ENCODE measurements around the gene WFIKKN1.

The WFIKKN1 gene

GRCh38 chr16:589658-590187, 41.1 kb upstream of the WFIKKN1 start, which contains the start of gene RAB40C:
Gene RAB40C, plus strand, starts transcription at chr16:590066. Its CDS starts 226 bp downstream, at chr16:590292.
- Histone ChIP-seq H3K4me1 (ENCODE audit: control insufficient read depth, low read depth, low read length) (no peaks in the 10 kb centered on the region), H3K27me3 (ENCODE audit: control insufficient read depth, insufficient read depth, low read length) (peaks cover 44% of the 10 kb centered on the region), H3K27ac (ENCODE audit: low read length) (peak within 1 kb of the TSS; percentile 94), H3K4me3 (ENCODE audit: low read length) (peak within 1 kb of the TSS; percentile 86), H3K9me3 (ENCODE audit: control insufficient read depth, low read depth, low read length) (no peaks in the 10 kb centered on the region), H3K9ac (ENCODE audit: low read length) (peak within 1 kb of the TSS; percentile 89), H3K36me3 (ENCODE audit: control insufficient read depth, low read depth, low read length) (peaks cover 5% of the 10 kb centered on the region)

DNA sequence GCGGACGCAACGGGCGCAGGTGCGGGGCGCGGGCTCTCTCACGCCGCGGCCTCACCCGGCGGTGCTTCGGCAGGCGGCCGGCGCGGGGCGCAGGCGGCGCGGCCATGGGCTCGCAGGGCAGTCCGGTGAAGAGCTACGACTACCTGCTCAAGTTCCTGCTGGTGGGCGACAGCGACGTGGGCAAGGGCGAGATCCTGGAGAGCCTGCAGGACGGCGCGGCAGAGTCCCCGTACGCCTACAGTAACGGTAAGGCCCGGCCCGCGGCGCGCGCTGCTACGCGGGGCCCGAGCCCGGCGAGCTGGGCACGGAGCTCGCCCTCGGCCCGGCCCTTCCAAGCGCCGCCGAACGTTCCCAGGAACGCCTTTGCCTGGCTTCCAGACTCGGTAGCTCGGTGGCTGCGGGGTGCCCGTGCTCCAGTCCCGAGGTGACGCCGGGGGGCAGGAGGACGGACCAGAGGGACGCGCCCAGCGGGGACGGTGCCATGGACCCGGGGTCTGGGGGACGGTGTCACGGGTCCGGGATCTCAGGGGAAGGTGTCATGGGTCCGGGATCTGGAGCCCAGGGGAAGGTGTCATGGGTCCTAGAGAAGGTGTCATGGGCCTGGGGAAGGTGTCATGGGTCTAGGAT, 40.5 kb upstream of the WFIKKN1 start:
- no peaks in the 10 kb centered on the region for H3K9me3 ChIP-seq (ENCODE audit: control insufficient read depth, low read depth, low read length)
- peaks cover 5% of the 10 kb centered on the region for H3K36me3 ChIP-seq (ENCODE audit: control insufficient read depth, low read depth, low read length)
- H3K4me1 ChIP-seq (ENCODE audit: control insufficient read depth, low read depth, low read length): no peaks in the 10 kb centered on the region
- no peak overlapping the region for H3K9ac ChIP-seq (ENCODE audit: low read length)
- H3K4me3 ChIP-seq (ENCODE audit: low read length): peak overlapping the region; percentile 65
- peaks cover 42% of the 10 kb centered on the region for H3K27me3 ChIP-seq (ENCODE audit: control insufficient read depth, insufficient read depth, low read length)
- no peak overlapping the region for H3K27ac ChIP-seq (ENCODE audit: low read length)

DNA sequence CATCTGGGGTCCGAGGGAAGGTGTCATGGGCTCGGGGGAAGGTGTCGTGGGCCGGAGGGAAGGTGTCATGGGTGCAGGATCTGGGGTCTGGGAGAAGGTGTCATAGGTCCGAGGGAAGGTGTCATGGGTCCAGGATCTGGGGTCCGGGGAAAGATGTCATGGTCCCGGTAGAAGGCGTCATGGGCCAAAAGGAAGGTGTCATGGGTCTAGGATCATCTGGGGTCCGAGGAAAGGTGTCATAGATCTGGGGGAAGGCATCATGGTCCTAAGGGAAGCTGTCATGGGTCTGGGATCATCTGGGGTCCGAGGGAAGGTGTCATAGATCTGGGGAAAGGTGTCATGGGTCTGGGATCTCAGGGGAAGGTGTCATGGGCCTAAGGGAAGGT, 40.0 kb upstream of the WFIKKN1 start:
- no peak overlapping the region for H3K27ac ChIP-seq (ENCODE audit: low read length)
- no peak overlapping the region for H3K9ac ChIP-seq (ENCODE audit: low read length)
- H3K4me1 ChIP-seq (ENCODE audit: control insufficient read depth, low read depth, low read length): no peaks in the 10 kb centered on the region
- peaks cover 5% of the 10 kb centered on the region for H3K36me3 ChIP-seq (ENCODE audit: control insufficient read depth, low read depth, low read length)
- peaks cover 37% of the 10 kb centered on the region for H3K27me3 ChIP-seq (ENCODE audit: control insufficient read depth, insufficient read depth, low read length)
- no peaks in the 10 kb centered on the region for H3K9me3 ChIP-seq (ENCODE audit: control insufficient read depth, low read depth, low read length)
- H3K4me3 ChIP-seq (ENCODE audit: low read length): peak overlapping the region; percentile 65

GRCh38 chr16:591231-591630, 39.6 kb upstream of the WFIKKN1 start:
- H3K27me3 ChIP-seq (ENCODE audit: control insufficient read depth, insufficient read depth, low read length): peaks cover 33% of the 10 kb centered on the region
- H3K9me3 ChIP-seq (ENCODE audit: control insufficient read depth, low read depth, low read length): no peaks in the 10 kb centered on the region
- H3K4me3 ChIP-seq (ENCODE audit: low read length): no peak overlapping the region
- no peak overlapping the region for H3K9ac ChIP-seq (ENCODE audit: low read length)
- H3K27ac ChIP-seq (ENCODE audit: low read length): no peak overlapping the region
- H3K4me1 ChIP-seq (ENCODE audit: control insufficient read depth, low read depth, low read length): no peaks in the 10 kb centered on the region
- peaks cover 5% of the 10 kb centered on the region for H3K36me3 ChIP-seq (ENCODE audit: control insufficient read depth, low read depth, low read length)

GRCh38 chr16:591892-592517, 38.8 kb upstream of the WFIKKN1 start:
- Histone ChIP-seq H3K4me3 (ENCODE audit: low read length) (no peak overlapping the region), H3K27me3 (ENCODE audit: control insufficient read depth, insufficient read depth, low read length) (peaks cover 25% of the 10 kb centered on the region), H3K4me1 (ENCODE audit: control insufficient read depth, low read depth, low read length) (no peaks in the 10 kb centered on the region), H3K36me3 (ENCODE audit: control insufficient read depth, low read depth, low read length) (peaks cover 5% of the 10 kb centered on the region), H3K9ac (ENCODE audit: low read length) (no peak overlapping the region), H3K27ac (ENCODE audit: low read length) (no peak overlapping the region), H3K9me3 (ENCODE audit: control insufficient read depth, low read depth, low read length) (no peaks in the 10 kb centered on the region)

GRCh38 chr16:592518-593306, 38.1 kb upstream of the WFIKKN1 start:
- Histone ChIP-seq H3K36me3 (ENCODE audit: control insufficient read depth, low read depth, low read length) (peaks cover 5% of the 10 kb centered on the region), H3K9me3 (ENCODE audit: control insufficient read depth, low read depth, low read length) (no peaks in the 10 kb centered on the region), H3K27ac (ENCODE audit: low read length) (no peak overlapping the region), H3K4me1 (ENCODE audit: control insufficient read depth, low read depth, low read length) (no peaks in the 10 kb centered on the region), H3K9ac (ENCODE audit: low read length) (no peak overlapping the region), H3K4me3 (ENCODE audit: low read length) (no peak overlapping the region), H3K27me3 (ENCODE audit: control insufficient read depth, insufficient read depth, low read length) (peaks cover 18% of the 10 kb centered on the region)

DNA sequence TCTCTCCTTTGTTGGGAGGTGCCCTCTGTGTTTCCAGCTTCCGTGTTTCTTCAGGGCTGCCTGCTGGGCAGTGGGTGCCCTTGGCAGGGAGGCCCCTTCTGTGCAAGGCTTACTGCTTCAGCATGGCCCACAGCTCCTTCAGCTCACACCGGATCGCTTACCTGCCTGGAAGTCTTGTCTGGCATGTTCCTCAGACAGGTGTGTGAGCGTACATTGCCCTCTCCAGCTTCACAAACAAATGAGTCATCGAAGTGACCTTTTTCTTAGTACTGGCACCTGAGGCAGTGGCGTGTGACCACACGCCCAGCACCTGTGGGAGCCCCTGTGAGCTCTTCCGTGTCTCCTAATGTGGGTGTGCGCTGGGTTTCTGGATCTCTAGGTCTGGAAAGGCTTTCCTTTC, 37.4 kb upstream of the WFIKKN1 start:
- peaks cover 17% of the 10 kb centered on the region for H3K27me3 ChIP-seq (ENCODE audit: control insufficient read depth, insufficient read depth, low read length)
- H3K27ac ChIP-seq (ENCODE audit: low read length): no peak overlapping the region
- H3K36me3 ChIP-seq (ENCODE audit: control insufficient read depth, low read depth, low read length): peaks cover 5% of the 10 kb centered on the region
- H3K4me3 ChIP-seq (ENCODE audit: low read length): no peak overlapping the region
- no peaks in the 10 kb centered on the region for H3K9me3 ChIP-seq (ENCODE audit: control insufficient read depth, low read depth, low read length)
- H3K4me1 ChIP-seq (ENCODE audit: control insufficient read depth, low read depth, low read length): no peaks in the 10 kb centered on the region
- no peak overlapping the region for H3K9ac ChIP-seq (ENCODE audit: low read length)

DNA sequence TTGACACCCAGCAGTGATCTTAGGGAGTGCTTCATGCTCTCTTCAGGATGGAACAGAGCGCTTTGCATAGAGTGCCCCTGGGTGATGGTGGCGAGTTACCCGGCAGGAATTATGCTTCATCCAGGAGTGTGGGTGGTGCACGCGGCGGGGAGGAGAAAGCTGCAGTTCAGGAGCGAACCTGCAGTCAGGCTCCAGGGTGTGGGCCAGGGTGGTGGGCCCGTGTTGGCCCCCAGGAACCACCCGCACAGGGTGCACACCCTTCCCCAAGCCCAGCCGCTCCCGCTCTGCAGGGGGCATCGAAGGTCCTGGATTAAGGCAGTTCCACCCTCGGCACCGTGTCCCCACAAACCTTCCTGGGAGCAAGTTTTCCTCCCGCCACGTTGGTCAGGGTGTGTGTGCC, 37.0 kb upstream of the WFIKKN1 start:
- Histone ChIP-seq H3K27me3 (ENCODE audit: control insufficient read depth, insufficient read depth, low read length) (peaks cover 17% of the 10 kb centered on the region), H3K4me1 (ENCODE audit: control insufficient read depth, low read depth, low read length) (no peaks in the 10 kb centered on the region), H3K9me3 (ENCODE audit: control insufficient read depth, low read depth, low read length) (no peaks in the 10 kb centered on the region), H3K36me3 (ENCODE audit: control insufficient read depth, low read depth, low read length) (peaks cover 5% of the 10 kb centered on the region), H3K9ac (ENCODE audit: low read length) (no peak overlapping the region), H3K27ac (ENCODE audit: low read length) (no peak overlapping the region), H3K4me3 (ENCODE audit: low read length) (no peak overlapping the region)

- H3K9ac ChIP-seq (ENCODE audit: low read length): no peak overlapping the region
- H3K4me3 ChIP-seq (ENCODE audit: low read length): no peak overlapping the region
- no peak overlapping the region for H3K27ac ChIP-seq (ENCODE audit: low read length)
- H3K9me3 ChIP-seq (ENCODE audit: control insufficient read depth, low read depth, low read length): no peaks in the 10 kb centered on the region
- H3K4me1 ChIP-seq (ENCODE audit: control insufficient read depth, low read depth, low read length): no peaks in the 10 kb centered on the region
- peaks cover 5% of the 10 kb centered on the region for H3K36me3 ChIP-seq (ENCODE audit: control insufficient read depth, low read depth, low read length)
- peaks cover 17% of the 10 kb centered on the region for H3K27me3 ChIP-seq (ENCODE audit: control insufficient read depth, insufficient read depth, low read length)
Measured at GRCh38 chr16:595094-595528, 35.7 kb upstream of the WFIKKN1 start.

DNA sequence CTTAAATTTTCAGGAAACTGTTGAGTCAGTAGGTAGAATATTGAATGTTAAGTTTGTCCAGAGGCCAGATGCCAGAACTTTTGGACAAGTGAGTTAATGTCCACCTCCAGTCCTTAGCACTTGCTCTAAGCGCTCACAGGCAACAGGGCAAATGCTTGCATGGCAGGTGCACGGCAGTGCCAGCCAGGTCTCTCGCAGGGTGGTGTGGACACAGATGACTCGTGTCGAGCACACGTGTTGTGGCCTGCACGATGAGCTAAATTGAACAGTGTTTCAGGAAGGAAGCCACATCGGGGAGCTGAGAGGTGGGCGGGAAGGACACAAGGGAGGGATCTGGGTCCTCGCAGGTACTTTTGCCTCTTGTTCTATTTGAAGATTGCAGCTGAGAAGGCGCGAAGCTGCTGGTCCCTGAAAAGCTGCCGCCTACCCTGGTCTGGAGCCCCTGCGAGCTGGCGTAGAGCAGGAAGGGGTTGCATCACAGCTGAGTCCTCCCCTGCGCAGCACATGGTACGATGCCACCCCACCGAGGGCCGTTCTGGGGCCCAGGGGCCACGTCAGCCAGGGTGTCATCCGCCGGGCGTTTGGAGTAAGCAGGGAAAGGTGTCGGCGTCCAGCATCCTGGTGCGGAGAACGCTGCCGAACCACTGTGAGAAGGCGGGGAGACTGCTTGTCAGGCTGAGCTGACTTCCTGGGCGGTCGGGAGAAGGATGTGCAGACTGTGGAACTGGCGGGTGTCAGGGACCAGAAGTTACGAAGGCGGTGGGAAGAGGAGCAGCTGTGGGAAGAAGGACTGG, 34.6 kb upstream of the WFIKKN1 start:
- no peak overlapping the region for H3K9ac ChIP-seq (ENCODE audit: low read length)
- H3K27ac ChIP-seq (ENCODE audit: low read length): no peak overlapping the region
- H3K9me3 ChIP-seq (ENCODE audit: control insufficient read depth, low read depth, low read length): no peaks in the 10 kb centered on the region
- H3K27me3 ChIP-seq (ENCODE audit: control insufficient read depth, insufficient read depth, low read length): peaks cover 9% of the 10 kb centered on the region
- no peaks in the 10 kb centered on the region for H3K4me1 ChIP-seq (ENCODE audit: control insufficient read depth, low read depth, low read length)
- H3K4me3 ChIP-seq (ENCODE audit: low read length): no peak overlapping the region
- peaks cover 5% of the 10 kb centered on the region for H3K36me3 ChIP-seq (ENCODE audit: control insufficient read depth, low read depth, low read length)

DNA sequence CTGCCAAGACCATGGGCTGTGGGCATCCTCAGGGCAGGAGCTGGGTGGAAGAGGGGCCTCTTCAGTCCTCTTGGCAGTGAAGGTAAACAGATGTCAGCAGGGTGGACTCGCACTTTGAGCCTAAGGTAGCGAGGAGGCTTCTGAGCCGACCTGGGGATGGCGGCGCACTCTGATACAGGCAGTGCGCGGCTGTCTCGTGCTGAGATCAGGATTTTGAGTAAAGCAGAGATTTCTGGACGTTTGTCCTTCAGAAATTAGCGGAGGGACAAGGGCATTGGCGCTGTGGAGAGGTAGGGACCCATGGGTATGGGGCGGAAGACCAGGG, 34.1 kb upstream of the WFIKKN1 start:
- H3K27ac ChIP-seq (ENCODE audit: low read length): no peak overlapping the region
- H3K4me1 ChIP-seq (ENCODE audit: control insufficient read depth, low read depth, low read length): no peaks in the 10 kb centered on the region
- no peak overlapping the region for H3K4me3 ChIP-seq (ENCODE audit: low read length)
- H3K27me3 ChIP-seq (ENCODE audit: control insufficient read depth, insufficient read depth, low read length): peaks cover 3% of the 10 kb centered on the region
- H3K36me3 ChIP-seq (ENCODE audit: control insufficient read depth, low read depth, low read length): peaks cover 5% of the 10 kb centered on the region
- no peak overlapping the region for H3K9ac ChIP-seq (ENCODE audit: low read length)
- no peaks in the 10 kb centered on the region for H3K9me3 ChIP-seq (ENCODE audit: control insufficient read depth, low read depth, low read length)
